HUES64 (cell line): ENCODE data around the gene CEP120. TPM values are rescaled to one million over a fixed set of nuclear protein-coding genes. Genes with fewer than 3 reads are reported as not detected.
A peak's percentile ranks its signal among the peaks of the same experiment; 100 is the strongest.
"Not testable (repeated sequence)": the region's sequence is repeated elsewhere in the genome, so short reads cannot be mapped to it uniquely, and the experiment has no call there.

Experiments used
- H3K27ac ChIP-seq: 2 replicates; pipeline ENCODE4 v1.7.0; 2013; ENCODE audit warnings: low read depth, low read length, inconsistent platforms
- H3K27me3 ChIP-seq: 2 replicates; pipeline ENCODE4 v1.6.1; 2013; ENCODE audit warnings: mild to moderate bottlenecking, low read length; ENCODE audit not compliant: insufficient read depth
- H3K36me3 ChIP-seq: 2 replicates; pipeline ENCODE4 v1.6.1; 2013; ENCODE audit warnings: mild to moderate bottlenecking, low read length; ENCODE audit not compliant: insufficient read depth
- H3K4me1 ChIP-seq: 2 replicates; pipeline ENCODE4 v1.6.1; 2013; ENCODE audit warnings: mild to moderate bottlenecking, low read length, moderate library complexity; ENCODE audit not compliant: insufficient read depth
- H3K4me3 ChIP-seq: 2 replicates; pipeline ENCODE4 v1.5.1; 2013; ENCODE audit warnings: mild to moderate bottlenecking, low read length, moderate library complexity
- H3K9ac ChIP-seq: 2 replicates; pipeline ENCODE4 v1.6.1; 2013; ENCODE audit warnings: mild to moderate bottlenecking, low read depth, low read length
- H3K9me3 ChIP-seq: 2 replicates; pipeline ENCODE4 v1.6.1; 2013; ENCODE audit warnings: low read depth, low read length; ENCODE audit not compliant: insufficient read depth
- WGBS: fragments of 150-250, 120-280 bp; methylation state at CpG from one replicate; pipeline ENCODE4 v1.1.7; 2013; ENCODE audit warnings: missing lambda C conversion rate; 5-methylcytosine and 5-hydroxymethylcytosine counted together
- polyA plus RNA-seq, 2 experiments: library from polyadenylated mRNA; stranded (reverse); fragments of 50-300 nt; gene quantifications; one replicate each; pipeline ENCODE4 v1.2.3, GENCODE V29; 2013

The CEP120 gene
- 10.2 TPM for polyA plus RNA-seq (2013, experiment 1 of 2)
- 11.8 TPM for polyA plus RNA-seq (2013, experiment 2 of 2)

GRCh38 chr5:123423278-123424149 lies at the start of gene CEP120:
Gene CEP120, minus strand, starts transcription at chr5:123423403. Its CDS starts 405 bp downstream, at chr5:123422998.
- H3K36me3 ChIP-seq: no peaks in the 10 kb centered on the region
- H3K9ac ChIP-seq: peak within 1 kb of the TSS; percentile 81
- no peaks in the 10 kb centered on the region for H3K27me3 ChIP-seq
- peaks cover 4% of the 10 kb centered on the region; the same call in 1 of the 2 replicates for H3K4me1 ChIP-seq
- H3K9me3 ChIP-seq: no peaks in the 10 kb centered on the region
- H3K4me3 ChIP-seq: peak within 1 kb of the TSS; percentile 92
- WGBS: 2% methylated on average over 47 of the region's 47 CpGs
- H3K27ac ChIP-seq: peak within 1 kb of the TSS; percentile 79

DNA sequence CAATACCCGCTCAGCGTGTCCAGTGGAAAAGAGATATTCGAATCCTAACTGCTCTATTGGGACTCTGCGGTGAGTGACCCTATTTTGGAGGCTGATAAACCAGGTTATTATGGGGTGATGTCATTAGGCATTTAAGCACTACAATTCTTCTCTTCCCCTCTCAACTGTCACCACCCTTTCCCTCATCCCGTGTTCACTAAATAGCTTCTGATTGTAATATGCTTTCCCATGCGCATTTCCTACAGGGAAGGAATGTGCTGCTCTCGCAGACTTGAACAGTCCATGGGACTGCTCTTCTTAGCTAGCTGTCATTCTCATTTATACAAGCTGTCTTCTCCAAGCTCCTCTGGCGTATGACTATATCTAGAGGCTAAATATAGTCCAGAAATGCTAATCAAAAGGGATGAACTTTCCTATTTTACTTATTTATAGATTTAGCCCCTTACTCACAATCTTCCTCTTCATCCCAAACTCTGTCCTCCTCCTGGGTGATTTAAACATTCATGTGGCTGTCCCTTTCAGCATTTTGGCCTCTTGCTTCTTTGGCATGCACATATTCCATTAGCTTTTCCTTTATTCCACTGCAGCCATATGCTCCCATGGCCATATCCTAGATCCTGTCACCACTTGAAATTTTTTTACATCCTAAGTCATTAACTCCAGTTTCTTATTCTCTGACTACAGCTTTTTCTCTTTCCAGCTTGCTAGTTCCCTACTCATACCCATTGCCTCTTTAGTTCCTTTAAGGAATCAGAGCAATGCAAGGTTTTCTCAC lies 49.1 kb upstream of the CEP120 start:
- Histone ChIP-seq H3K4me3 (no peak overlapping the region), H3K36me3 (no peaks in the 10 kb centered on the region), H3K27ac (no peak overlapping the region), H3K27me3 (no peaks in the 10 kb centered on the region), H3K9me3 (no peaks in the 10 kb centered on the region), H3K4me1 (no peaks in the 10 kb centered on the region), H3K9ac (no peak overlapping the region)
- WGBS: 87% methylated on average over 8 of the region's 8 CpGs

- Histone ChIP-seq H3K9ac (no peak overlapping the region), H3K9me3 (no peaks in the 10 kb centered on the region), H3K4me3 (no peak overlapping the region), H3K36me3 (no peaks in the 10 kb centered on the region), H3K27ac (no peak overlapping the region), H3K27me3 (no peaks in the 10 kb centered on the region), H3K4me1 (no peaks in the 10 kb centered on the region)
- 95% methylated on average over 3 of the region's 3 CpGs for WGBS
These were observed 48.2 kb upstream of the CEP120 start for GRCh38 chr5:123471385-123471784.

DNA sequence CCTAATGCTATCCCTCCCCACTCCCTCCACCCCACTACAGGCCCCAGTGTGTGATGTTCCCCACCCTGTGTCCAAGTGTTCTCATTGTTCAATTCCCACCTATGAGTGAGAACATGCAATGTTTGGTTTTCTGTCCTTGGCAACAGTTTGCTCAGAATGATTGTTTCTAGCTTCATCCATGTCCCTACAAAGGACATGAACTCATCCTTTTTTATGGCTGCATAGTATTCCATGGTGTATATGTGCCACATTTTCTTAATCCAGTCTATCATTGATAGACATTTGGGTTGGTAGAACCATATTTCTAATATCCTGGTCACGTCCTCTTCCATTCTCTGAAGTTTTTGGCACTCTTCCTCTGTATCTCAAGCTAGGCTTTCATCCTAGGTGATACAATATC lies 43.6 kb upstream of the CEP120 start:
- not testable (repeated sequence) for H3K36me3 ChIP-seq, H3K4me3 ChIP-seq, H3K27ac ChIP-seq, H3K4me1 ChIP-seq, H3K9me3 ChIP-seq, H3K27me3 ChIP-seq, H3K9ac ChIP-seq
- WGBS: 60% methylated on average over 1 of the region's 1 CpG

GRCh38 chr5:123460296-123460729 lies 37.1 kb upstream of the CEP120 start:
- Histone ChIP-seq H3K36me3 (no peaks in the 10 kb centered on the region), H3K4me3 (no peak overlapping the region), H3K27me3 (no peaks in the 10 kb centered on the region), H3K9ac (no peak overlapping the region), H3K27ac (no peak overlapping the region), H3K4me1 (peaks cover 8% of the 10 kb centered on the region), H3K9me3 (no peaks in the 10 kb centered on the region)
- whole genome bisulfite sequencing: 30% methylated on average over 2 of the region's 2 CpGs

DNA sequence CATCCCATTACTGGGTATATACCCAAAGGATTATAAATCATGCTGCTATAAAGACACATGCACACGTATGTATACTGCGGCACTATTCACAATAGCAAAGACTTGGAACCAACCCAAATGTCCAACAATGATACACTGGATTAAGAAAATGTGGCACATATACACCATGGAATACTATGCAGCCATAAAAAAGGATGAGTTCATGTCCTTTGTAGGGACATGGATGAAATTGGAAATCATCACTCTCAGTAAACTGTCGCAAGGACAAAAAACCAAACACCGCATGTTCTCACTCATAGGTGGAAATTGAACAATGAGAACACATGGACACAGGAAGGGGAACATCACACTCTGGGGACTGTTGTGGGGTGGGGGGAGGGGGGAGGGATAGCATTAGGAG lies 35.8 kb upstream of the CEP120 start:
- not testable (repeated sequence) for H3K9me3 ChIP-seq, H3K27ac ChIP-seq, H3K27me3 ChIP-seq, H3K36me3 ChIP-seq, H3K4me3 ChIP-seq, H3K4me1 ChIP-seq, H3K9ac ChIP-seq
- WGBS: 100% methylated on average over 2 of the region's 4 CpGs

GRCh38 chr5:123456242-123456641 lies 33.0 kb upstream of the CEP120 start:
- Histone ChIP-seq H3K9ac (no peak overlapping the region), H3K4me3 (no peak overlapping the region), H3K36me3 (no peaks in the 10 kb centered on the region), H3K4me1 (peaks cover 16% of the 10 kb centered on the region), H3K9me3 (no peaks in the 10 kb centered on the region), H3K27ac (no peak overlapping the region), H3K27me3 (no peaks in the 10 kb centered on the region)
- WGBS: 100% methylated on average over 1 of the region's 1 CpG

DNA sequence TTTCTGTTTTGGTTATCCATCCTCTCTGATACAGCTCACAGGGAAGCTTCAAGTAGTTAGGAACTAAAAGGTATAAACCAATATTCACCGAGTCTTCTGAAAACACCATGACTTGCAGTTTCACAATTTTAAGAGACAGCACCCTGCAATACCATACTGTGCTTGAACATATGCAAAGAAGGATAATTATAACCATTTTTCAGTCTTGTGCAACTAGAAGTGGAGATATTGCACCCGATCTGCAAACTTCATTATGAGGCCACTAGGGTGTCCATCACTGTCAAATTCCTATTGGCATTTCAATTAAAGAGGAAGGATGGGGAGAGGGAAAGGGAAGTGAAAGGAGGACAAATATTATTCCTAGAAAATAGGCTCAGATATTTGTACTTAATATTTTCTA lies 32.4 kb upstream of the CEP120 start:
- 93% methylated on average over 2 of the region's 2 CpGs for WGBS
- H3K4me3 ChIP-seq: no peak overlapping the region
- no peaks in the 10 kb centered on the region for H3K9me3 ChIP-seq
- peaks cover 15% of the 10 kb centered on the region for H3K4me1 ChIP-seq
- H3K27ac ChIP-seq: no peak overlapping the region
- no peak overlapping the region for H3K9ac ChIP-seq
- H3K36me3 ChIP-seq: no peaks in the 10 kb centered on the region
- H3K27me3 ChIP-seq: no peaks in the 10 kb centered on the region

DNA sequence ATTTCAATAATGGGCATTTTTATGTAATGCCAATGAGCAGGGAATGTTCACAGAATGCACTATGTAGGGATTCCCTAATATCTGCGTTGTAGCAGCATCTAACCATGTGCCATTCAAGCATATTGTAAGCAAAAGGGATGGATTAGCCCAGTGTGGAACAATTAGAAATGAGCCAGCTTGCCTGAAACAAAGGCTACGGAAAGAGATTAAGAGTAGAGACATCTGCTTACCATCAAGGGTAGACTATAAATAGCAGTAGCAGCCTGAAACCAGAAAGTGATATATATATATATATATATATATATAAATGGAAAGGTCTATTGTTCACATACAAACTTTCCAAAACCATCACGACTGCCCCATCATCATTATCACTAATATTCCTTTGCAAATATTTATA lies 31.9 kb upstream of the CEP120 start:
- WGBS: 99% methylated on average over 2 of the region's 3 CpGs

GRCh38 chr5:123454259-123454911 lies 31.2 kb upstream of the CEP120 start:
- Histone ChIP-seq H3K4me3 (no peak overlapping the region), H3K27ac (no peak overlapping the region), H3K27me3 (no peaks in the 10 kb centered on the region), H3K9me3 (no peaks in the 10 kb centered on the region), H3K4me1 (peaks cover 8% of the 10 kb centered on the region; the same call in 1 of the 2 replicates), H3K36me3 (no peaks in the 10 kb centered on the region), H3K9ac (no peak overlapping the region)
- 100% methylated on average over 1 of the region's 1 CpG for whole genome bisulfite sequencing

More for the DNA sequence above, 31.9 kb upstream of the CEP120 start:
- Histone ChIP-seq H3K36me3 (no peaks in the 10 kb centered on the region), H3K27me3 (no peaks in the 10 kb centered on the region), H3K4me3 (no peak overlapping the region), H3K27ac (no peak overlapping the region), H3K9me3 (no peaks in the 10 kb centered on the region), H3K4me1 (peaks cover 10% of the 10 kb centered on the region), H3K9ac (no peak overlapping the region)

- Histone ChIP-seq H3K9me3 (no peaks in the 10 kb centered on the region), H3K27me3 (no peaks in the 10 kb centered on the region), H3K4me3 (no peak overlapping the region), H3K4me1 (peaks cover 8% of the 10 kb centered on the region; the same call in 1 of the 2 replicates), H3K36me3 (no peaks in the 10 kb centered on the region), H3K27ac (no peak overlapping the region), H3K9ac (no peak overlapping the region)
- WGBS: 83% methylated on average over 4 of the region's 4 CpGs
These were observed 29.2 kb upstream of the CEP120 start for GRCh38 chr5:123452401-123452800.
